ENCODE data around the gene HDAC4. TPM values are rescaled to one million over a fixed set of nuclear protein-coding genes. Genes with fewer than 3 reads are reported as not detected.

Gene HDAC4
- total and polyA plus RNA-seq, 4 donors: 2.9 to 37.2 (median 4.4) TPM

DNA sequence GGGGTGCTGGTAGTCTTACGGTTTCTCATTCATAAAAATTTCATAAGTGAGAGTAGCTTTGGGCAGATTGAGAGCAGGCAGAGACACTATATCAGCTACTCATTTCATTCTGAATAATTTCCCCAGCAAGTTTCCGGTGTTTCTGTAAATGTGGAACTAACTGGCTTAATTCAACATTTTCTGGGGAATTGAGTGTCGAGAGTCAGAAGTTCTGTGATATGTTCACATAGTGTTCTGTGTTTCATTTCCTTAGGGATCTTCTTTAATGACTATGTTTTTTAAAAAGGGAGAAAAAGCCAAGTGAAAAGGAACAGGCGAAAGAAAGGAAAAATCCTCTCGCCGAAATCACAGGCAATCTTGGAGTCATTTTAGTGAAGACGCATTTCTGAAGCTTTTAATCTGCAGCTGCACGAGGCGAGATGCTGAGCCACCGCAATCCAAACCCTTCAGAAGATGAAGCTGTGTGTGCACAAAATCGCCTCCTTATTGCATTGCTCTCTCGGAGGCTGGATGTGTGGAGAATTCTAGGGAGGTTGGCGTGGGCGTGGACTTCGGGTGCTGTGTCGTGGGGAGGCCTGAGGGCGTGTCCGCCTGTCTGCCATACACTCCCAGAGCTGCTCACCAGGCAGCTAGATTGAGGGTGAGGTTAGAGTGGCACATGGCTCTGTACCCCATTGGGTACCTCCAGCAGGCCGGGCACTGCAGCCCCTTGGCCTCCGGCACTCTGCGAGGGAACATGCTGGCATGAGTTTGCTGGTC is 38.4 kb upstream of the HDAC4 start:
- peaks cover 0 to 3% (median 0%) of the 10 kb centered on the region in 4 donors for H3K9me3 ChIP-seq (ENCODE audit: control insufficient read depth in 4 of 4, low read length in 3 of 4)
- no peaks in the 10 kb centered on the region for H3K27me3 ChIP-seq (ENCODE audit: control insufficient read depth in 4 of 4, insufficient read depth in 4 of 4, low read length in 3 of 4)
- no peak overlapping the region for H3K9ac ChIP-seq (ENCODE audit: low read depth in 1 of 2, low read length in 2 of 2)
- no peaks in the 10 kb centered on the region for H3K36me3 ChIP-seq (ENCODE audit: control insufficient read depth in 4 of 4, insufficient read depth in 3 of 4, low read depth in 1 of 4, low read length in 3 of 4)
- no peaks in the 10 kb centered on the region for H3K4me1 ChIP-seq (ENCODE audit: control insufficient read depth in 4 of 4, insufficient read depth in 4 of 4, low read length in 3 of 4)
- DNase-seq (ENCODE audit: low spot score): no peak
- H3K4me3 ChIP-seq (ENCODE audit: low read depth in 1 of 3, low read length in 3 of 3): no peak overlapping the region
- 86% methylated on average over 21 of the region's 21 CpGs for WGBS
- TF ChIP-seq RXRA (IDR thresholded peaks at IDR 0.05) (no peak), GABPA (IDR thresholded peaks at IDR 0.05 in 1 of 2, conservative IDR thresholded peaks at IDR 0.05 in 1 of 2) (no peak), REST (IDR thresholded peaks at IDR 0.05) (no peak), HNF4A (conservative IDR thresholded peaks at IDR 0.05) (no peak), NR2F2 (IDR thresholded peaks at IDR 0.05) (no peak), TAF1 (conservative IDR thresholded peaks at IDR 0.05) (no peak)
- H3K27ac ChIP-seq (ENCODE audit: low read depth in 1 of 2, low read length in 2 of 2): no peak overlapping the region

DNA sequence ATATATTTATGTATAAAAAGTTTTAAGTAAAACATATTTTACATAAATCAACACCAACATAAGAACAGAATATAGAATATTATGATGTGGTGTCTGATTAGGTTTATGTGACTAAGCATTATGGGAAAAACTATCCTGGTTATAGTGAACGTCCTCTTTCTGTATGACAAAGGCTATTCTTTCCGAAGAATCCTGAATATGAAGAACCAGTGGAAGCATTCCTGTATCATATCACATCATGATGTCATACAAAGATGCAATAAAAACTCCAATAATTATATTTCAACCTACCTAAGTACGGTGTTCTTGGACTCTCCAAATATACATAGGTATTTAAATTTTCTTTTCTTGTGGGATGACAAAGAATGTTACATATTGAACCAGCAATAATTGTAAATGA is 37.5 kb upstream of the HDAC4 start:
- no peak for TF ChIP-seq RAD21 (IDR thresholded peaks at IDR 0.05)
- TF ChIP-seq TAF1 (conservative IDR thresholded peaks at IDR 0.05): no peak
- no peak for TF ChIP-seq HNF4G (IDR thresholded peaks at IDR 0.05)
- TF ChIP-seq EGR1 (IDR thresholded peaks at IDR 0.05; ENCODE audit: low read depth in 2 of 2): no peak
- no peak for TF ChIP-seq YY1 (IDR thresholded peaks at IDR 0.05)
- TF ChIP-seq FOXA1 (IDR thresholded peaks at IDR 0.05): no peak
- TF ChIP-seq SP1 (IDR thresholded peaks at IDR 0.05): no peak
- no peak for TF ChIP-seq GABPA (IDR thresholded peaks at IDR 0.05 in 1 of 2, conservative IDR thresholded peaks at IDR 0.05 in 1 of 2)
- no peak for TF ChIP-seq REST (IDR thresholded peaks at IDR 0.05)
- TF ChIP-seq JUND (IDR thresholded peaks at IDR 0.05): no peak
- TF ChIP-seq RXRA (IDR thresholded peaks at IDR 0.05): no peak
- no peak for TF ChIP-seq FOXA2 (IDR thresholded peaks at IDR 0.05)
- no peak for TF ChIP-seq HNF4A (conservative IDR thresholded peaks at IDR 0.05)
- TF ChIP-seq, protein P1, sequence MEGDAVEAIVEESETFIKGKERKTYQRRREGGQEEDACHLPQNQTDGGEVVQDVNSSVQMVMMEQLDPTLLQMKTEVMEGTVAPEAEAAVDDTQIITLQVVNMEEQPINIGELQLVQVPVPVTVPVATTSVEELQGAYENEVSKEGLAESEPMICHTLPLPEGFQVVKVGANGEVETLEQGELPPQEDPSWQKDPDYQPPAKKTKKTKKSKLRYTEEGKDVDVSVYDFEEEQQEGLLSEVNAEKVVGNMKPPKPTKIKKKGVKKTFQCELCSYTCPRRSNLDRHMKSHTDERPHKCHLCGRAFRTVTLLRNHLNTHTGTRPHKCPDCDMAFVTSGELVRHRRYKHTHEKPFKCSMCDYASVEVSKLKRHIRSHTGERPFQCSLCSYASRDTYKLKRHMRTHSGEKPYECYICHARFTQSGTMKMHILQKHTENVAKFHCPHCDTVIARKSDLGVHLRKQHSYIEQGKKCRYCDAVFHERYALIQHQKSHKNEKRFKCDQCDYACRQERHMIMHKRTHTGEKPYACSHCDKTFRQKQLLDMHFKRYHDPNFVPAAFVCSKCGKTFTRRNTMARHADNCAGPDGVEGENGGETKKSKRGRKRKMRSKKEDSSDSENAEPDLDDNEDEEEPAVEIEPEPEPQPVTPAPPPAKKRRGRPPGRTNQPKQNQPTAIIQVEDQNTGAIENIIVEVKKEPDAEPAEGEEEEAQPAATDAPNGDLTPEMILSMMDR (IDR thresholded peaks at IDR 0.05; ENCODE audit: low read depth, low read length, missing input control): no peak
- no peak for TF ChIP-seq NR2F2 (IDR thresholded peaks at IDR 0.05)
- H3K27ac ChIP-seq (ENCODE audit: low read depth in 1 of 2, low read length in 2 of 2): no peak overlapping the region
- no peaks in the 10 kb centered on the region for H3K36me3 ChIP-seq (ENCODE audit: control insufficient read depth in 4 of 4, insufficient read depth in 3 of 4, low read depth in 1 of 4, low read length in 3 of 4)
- peaks cover 0 to 3% (median 0%) of the 10 kb centered on the region in 4 donors for H3K9me3 ChIP-seq (ENCODE audit: control insufficient read depth in 4 of 4, low read length in 3 of 4)
- no peaks in the 10 kb centered on the region for H3K4me1 ChIP-seq (ENCODE audit: control insufficient read depth in 4 of 4, insufficient read depth in 4 of 4, low read length in 3 of 4)
- H3K4me3 ChIP-seq (ENCODE audit: low read depth in 1 of 3, low read length in 3 of 3): no peak overlapping the region
- no peaks in the 10 kb centered on the region for H3K27me3 ChIP-seq (ENCODE audit: control insufficient read depth in 4 of 4, insufficient read depth in 4 of 4, low read length in 3 of 4)
- no peak for DNase-seq (ENCODE audit: low spot score)
- H3K9ac ChIP-seq (ENCODE audit: low read depth in 1 of 2, low read length in 2 of 2): no peak overlapping the region
- 75% methylated on average over 3 of the region's 3 CpGs for WGBS
